Activated CD4-positive, CD25-positive, alpha-beta regulatory T cell treated with anti-CD3 and anti-CD28 coated beads, Interleukin-2, amount 50 U/mL, for 72 hours (primary cell): ENCODE measurements around the gene ASTN2.

Experiments
- DNase-seq: peaks from one replicate; pipeline ENCODE4 v3.0.0; 2021

The ASTN2 gene

DNA sequence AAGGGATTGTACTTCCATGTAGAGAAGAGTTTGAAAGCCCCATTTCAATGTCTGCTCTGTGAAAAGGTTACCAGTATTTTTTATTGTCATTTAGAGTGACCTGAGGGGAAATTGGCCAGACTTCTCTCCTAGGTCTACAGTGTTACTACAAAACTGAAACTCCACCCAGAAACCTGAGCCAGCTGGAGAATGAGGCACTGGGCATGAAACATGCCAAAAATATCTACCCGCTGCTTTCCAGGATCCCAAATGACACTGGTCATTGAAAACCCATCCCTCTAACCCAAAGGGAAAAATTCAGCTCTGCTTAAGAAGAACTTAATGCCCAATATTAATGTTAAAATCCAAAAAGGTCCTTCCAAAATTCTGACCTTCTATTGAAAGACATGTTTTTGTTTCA lies 826.9 kb downstream of the ASTN2 start:
- no peak for DNase-seq

DNA sequence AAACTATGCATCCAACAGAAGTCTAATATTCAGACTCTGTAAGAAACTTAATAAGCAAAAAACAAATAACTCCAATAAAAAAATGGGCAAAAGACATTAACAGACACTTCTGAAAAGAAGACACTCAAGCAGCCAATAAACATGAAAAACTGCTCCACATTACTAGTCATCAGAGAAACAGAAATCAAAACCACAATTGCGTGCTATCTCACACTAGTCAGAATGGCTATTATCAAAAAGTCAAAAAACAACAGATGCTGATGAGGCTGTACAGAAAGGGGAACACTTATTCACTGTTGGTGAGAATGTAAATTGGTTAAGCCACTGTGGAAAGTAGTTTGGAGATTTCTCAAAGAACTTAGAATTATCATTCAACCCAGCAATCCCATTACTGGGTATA lies 829.0 kb downstream of the ASTN2 start:
- no peak for DNase-seq

DNA sequence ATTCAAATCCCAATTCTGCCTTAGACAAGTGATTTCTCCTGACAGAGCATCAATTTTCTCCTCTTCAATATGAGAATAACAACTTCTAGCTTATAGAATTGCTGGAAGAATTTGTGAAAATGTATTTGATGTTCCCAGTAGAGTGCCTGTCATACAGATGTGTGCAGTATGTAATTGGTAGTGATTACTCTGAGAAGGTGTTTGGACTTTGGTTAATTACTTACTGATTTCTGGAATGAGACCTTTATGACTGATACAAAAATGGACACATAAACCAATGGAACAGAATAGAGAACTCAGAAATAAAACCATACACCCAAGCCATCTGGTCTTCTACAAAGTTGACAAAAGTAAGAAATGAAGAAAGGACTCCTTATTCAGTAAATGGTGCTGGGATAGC lies 829.7 kb downstream of the ASTN2 start:
- DNase-seq = no peak

DNA sequence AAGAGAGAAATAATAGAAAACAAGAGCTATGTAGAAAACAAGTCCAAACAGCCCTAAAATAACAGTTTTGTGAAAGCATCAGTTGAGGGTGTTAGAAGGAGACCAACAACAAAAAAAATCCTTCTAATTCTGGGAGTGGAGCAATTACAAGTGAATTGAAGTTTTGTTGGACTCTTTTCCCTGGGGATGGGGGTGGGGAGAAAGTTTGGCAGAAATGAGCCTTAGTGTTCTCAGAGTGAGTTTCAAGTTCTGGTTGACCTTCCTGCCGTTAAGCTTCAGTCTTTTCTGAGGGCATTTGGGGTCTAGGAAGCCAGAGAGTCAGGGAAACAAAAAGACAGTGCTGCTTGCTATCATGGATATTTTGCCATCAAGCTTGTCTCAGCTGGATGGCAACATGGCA lies 834.0 kb downstream of the ASTN2 start:
- DNase-seq = no peak

DNA sequence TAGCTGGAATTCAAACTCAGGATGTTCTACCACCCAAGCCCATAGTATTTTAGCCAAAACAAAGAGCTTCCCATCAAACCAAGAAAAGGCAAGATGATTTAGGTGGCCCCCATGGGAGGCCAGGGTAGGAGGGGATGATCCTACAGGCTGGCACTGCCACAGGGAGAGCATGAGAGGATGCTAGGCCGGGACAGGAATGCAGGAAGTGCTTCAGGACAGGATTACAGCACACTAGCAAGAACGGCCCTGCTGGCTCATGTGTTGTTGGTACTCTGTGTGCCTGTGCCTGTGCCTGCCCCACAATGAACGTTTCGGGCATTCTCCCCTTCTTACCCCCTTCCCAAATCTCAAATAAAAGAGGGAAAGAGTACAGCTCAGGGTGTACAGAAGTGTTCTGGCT lies 838.5 kb downstream of the ASTN2 start:
- no peak for DNase-seq

DNA sequence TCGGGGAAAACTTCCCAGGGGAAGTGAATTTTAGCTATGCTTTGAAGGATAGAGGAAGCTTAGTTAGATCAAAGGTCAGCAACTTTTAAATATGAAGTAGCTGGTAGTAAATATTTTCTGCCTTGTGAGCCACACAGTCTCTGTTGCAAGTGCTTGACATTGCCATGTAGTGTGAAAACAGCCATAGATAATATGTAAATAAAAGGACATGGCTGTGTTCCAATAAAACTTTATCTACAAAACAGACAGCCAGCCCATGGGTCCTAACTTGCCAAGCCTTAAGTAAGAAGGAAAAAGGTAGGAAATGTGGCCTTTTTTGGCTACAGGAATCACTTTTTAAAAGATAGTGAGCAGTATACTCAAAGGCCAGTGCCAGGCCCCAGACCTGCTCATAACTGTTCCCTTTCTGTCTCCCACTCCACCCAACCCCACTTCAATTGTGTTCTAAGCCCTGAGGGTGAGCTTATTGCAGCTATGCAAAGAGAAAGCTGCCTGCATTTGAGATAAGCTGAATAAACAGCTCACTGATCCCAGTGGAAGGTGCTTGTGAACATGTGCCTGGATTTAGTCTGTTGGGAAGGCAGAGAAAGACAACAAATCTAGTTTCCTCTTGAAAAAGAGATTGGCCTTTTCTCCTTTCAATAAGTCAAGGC lies 840.7 kb downstream of the ASTN2 start:
- no peak for DNase-seq

DNA sequence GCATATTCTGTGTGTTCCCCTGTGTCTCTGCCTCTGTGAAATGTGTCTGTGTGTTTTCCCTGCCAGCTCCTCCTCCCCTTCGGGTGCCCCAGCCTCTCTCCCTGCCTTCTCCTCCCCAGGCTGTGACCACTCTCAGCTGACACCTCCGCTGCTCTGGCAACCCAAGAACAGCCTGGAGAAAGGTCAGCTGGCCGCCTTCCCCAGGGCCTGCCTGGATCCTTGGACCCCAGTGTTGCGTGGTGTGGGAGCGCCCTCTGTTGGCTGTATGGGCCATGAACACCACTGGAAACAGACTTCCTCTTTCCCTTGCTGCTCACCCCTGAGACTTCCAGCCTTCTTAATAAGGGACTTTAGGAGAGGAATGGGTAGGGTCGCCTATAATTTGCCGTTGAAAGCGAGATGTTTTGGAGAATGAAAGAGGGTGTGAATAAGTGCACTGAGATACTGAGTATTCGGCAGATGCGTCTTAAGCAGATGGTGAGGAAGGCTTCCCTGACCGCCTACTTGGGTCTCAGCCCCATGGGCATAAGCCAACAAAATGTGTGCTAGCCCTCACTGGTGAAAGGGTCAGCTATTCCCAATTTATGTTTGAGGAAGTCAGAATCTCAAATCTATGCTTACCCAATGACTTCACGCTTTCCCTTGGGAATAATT lies 842.6 kb downstream of the ASTN2 start:
- no peak for DNase-seq

DNA sequence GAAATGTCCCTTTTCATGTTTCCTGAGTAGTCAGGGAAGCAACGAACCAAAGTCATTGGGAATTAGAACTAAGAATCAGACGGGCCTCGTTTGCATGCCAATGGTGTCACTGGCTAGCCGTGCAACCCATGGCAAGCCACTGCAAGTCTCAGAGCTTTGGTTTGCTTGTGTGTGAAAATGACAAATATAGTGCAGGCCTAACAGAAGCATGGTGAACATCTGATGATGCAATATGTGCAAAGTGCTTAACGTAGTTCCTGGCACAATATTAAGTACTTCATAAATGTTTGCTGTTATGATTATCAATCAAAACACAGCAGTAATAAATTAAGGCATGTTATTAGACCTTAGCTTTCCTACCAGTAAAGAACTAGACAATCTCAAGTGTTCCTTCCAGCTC lies 845.7 kb downstream of the ASTN2 start:
- no peak for DNase-seq

DNA sequence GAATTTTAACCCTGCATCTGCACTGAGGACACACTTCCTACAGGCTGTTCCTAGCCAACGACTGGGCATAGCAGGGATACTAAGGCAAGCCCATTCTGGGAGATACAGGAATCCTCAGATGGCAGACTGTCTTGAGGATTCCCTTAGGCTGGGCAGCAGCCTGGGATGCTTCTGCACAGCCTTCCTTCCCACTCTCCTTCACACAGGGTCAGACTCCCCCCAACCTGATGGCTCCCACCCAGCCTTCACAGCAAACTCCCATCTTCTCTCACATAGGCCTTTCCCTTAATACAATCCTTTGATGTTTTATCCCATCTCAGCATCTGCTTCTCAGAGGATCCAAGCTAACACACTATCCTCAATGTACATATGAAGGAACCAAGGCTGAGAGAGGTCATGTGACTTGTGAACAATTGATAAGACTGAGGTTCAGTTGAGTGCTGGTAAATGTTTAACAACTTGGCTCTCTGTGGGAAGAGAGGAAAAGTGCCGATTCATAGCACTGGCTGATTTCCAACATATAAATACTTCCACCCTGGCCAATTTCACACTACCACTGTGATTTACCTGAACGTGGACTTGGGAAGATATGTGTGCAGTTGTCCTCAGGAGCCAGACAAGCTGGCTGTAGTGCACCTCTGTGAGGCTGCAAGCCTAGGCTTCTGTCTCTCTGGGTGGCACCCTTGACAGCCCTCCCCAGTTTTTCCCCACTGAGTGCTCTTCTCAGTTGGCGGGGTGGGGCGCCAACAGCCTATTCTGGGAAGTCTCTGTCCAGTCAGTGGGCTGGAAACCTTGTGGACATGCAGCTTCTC lies 848.0 kb downstream of the ASTN2 start:
- DNase-seq = no peak

DNA sequence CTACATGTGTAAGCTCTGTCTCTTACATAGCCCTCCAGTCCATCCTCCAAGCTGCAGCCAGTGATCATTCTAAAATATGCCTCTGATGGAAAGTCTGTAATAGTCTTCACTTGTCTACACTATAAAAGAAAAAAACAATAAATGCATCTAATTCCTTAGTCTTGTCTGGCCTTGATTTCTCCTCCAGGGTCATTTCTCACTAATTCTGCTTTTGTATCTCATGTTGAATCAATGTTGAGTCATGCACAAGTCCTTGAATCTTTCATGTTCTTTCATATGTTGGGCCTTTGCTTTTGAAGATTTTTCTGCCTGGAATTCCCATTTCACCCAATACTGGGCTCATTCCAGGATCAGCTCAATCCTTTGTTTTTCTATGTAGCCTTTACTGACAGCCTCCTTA lies 848.9 kb downstream of the ASTN2 start:
- DNase-seq = no peak

DNA sequence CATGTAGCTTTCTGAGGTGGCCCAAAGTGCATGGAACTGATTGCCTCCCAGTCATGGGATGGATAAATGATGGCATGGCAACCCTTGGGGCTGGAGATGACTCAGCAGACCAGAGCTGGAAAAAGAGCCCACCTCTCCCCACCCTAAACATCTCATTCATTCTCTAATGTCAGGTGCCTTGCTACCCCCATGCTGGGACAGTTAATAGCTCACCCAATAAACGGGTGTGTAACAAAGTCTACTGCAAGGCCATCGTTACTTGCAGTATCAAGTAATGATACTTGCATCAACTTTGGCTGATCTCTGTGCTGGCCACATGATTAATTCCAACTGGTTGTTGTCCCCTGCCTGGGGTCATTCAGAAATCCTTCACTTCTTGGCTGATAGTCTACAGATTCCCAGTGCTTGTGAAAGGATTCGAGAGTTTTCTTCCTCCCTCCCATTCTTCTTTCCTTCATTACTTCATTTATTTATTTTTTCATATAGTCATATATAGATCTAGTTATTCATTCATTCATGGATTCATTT lies 850.5 kb downstream of the ASTN2 start:
- no peak for DNase-seq

DNA sequence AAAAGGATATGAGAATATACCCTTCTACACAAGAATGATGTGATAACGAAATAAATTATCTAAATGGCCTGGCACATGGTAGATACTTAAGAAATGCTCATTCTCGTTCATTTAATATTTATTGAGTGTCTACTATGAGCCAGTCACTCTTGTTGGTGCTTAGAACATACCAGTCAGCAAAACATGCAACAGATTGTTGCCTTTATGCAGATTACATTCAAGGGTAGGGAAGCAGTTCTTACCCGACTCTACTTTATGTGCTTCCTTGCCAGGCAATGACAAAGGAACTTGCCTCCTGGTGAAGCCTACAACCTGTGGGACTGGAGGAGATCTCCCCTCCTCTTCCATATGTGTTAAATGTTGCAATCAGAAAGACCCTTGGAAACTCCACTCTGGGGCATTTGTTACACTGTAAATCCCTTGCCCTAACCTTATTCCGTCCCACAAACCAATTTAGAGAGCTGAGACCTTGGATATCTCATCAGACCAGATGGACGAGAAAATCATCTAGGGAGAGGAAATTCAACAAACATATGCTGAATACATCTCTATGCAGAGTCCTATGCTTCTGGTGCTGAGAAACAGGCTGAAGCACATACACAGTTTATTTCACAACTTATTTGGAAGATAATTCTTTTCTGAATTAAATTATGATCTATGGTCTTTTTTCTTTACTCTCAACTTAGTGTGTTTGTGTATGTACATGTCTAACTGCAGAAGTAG lies 855.9 kb downstream of the ASTN2 start:
- no peak for DNase-seq

DNA sequence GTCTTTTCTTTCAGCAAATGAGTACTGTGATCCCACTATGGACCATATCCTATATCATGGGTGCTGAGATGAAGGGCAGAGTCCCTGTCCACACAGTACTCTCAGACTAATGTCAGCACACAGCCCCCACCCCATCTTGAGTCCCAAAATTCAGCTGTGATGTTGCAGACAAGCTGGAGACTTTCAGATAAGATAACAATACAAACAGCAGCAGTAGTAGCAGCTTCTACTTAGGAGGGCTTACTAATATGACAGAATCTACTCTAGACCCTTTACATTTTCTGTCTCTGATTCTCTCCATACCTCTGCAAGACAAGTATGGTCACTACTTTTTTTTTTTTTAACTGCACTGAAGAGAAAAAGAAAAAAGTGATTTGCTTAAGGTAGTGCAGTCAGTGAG lies 856.8 kb downstream of the ASTN2 start:
- no peak for DNase-seq

DNA sequence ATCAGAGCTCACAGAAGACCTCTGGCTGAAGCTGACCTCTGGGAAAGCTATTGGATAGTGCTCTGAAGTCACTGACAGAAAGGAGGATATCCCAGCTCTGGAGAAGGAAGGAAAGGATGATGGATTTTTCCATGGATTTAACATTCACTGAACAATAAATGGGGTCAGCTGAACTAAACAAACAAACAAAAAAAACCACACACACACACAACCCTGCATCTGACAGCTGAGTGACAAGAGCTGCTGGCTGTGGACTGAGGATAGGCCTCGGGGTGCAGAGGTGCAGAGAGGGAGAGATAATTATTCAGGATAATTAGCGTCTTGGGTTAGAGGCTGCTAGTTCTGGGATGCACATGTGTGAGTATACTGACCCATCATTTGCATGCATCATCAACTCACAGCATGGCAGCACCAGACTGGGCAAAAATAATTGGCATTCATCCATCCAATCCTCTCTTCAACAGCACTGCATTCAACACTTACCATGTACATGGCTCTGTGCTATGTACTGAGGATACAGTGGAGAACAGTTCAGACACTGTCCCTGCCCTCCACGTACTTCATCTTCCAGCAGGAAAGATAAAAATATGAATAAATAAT lies 859.2 kb downstream of the ASTN2 start:
- DNase-seq = no peak

DNA sequence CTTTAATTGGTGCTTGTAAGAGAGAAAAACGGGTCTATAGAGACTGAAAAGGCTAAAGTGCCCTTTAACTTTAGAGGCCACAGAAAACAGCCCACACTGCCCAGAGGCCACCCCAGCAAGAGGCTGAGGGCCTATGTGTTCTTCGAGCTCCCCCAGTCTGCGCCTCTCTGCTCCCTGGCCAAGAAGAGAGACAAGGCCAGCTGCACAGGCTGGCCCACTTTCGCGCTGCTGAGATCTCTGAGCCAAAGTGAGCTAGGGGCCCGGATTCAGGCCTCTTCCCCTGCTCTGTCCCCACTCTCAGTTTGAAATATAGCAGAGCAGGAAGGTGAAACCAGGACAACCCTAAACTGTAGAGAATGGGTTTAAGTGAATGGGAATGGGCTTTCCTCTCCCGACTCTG lies 859.7 kb downstream of the ASTN2 start:
- DNase-seq = no peak

DNA sequence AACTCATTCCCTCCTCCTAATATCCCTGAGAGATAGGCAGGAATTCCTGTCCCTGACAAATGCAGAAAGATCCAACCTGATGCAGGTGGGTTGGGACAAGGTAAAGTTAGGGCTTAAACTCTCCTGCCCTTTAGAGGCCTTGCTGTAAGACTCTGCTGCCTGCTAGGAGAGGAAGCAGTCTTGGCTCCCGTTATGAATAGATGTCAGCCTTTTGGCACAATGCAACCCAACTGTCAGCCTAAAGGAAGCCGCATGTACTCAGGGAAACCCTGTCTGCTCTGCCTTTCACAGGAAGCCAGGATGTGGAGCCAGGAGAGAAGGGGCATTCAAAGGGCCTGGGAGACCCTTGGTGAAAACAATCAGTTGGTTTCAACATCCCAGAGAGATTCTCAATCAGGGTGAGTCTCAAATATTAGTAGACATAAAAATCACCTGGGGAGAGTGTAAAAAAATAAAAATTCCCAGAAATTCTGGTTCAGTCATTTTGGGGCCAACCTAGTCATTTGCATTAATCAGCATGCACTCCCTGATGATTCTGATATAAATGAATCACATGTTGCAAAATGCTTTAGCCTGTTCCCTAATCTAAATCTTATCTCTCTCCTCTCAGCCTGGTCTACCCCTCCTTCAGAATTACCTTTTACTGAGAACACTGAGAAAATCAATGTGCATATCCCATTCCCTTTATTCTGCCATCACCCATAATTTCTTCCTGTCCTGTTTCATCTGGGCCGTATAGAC lies 864.0 kb downstream of the ASTN2 start:
- no peak for DNase-seq

DNA sequence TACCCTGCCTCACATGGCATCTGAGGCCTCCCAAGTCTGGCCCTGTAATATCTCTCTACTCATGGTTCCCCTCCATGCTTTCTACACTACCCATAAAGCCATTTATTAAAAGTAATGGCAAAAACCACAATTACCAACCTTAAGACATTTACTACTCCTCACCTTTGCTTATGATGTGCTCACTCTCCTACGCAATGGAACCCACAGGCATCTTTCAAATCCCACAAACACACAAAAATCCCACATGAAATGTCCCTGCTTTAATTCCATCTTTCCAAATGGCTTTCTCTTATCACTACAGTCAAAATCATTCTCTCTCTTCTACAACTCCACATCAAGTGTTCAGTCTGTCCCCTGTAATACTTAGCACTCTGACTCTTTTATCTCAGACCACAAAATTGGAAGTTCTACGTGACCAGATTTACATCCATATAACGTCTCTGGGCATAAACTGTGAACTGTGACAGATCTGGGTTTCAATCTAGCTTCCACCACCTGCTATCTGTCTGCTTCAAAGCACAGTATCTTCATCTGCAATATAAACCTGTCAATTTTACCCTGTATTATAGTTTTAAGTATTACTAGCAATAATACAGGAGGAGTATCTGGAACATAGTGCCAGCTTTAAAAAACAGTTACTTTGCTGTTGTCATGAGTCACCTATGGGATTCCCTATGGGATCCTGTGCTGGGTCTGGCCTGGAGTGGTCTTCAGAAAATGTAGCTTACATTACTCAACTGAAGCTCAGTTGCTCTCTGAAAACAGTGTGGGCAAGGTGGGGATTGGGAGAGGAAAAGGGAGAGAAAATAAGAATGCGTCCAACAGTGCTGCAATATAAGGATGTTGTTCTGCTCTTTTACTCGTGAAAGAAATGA lies 864.8 kb downstream of the ASTN2 start:
- no peak for DNase-seq

DNA sequence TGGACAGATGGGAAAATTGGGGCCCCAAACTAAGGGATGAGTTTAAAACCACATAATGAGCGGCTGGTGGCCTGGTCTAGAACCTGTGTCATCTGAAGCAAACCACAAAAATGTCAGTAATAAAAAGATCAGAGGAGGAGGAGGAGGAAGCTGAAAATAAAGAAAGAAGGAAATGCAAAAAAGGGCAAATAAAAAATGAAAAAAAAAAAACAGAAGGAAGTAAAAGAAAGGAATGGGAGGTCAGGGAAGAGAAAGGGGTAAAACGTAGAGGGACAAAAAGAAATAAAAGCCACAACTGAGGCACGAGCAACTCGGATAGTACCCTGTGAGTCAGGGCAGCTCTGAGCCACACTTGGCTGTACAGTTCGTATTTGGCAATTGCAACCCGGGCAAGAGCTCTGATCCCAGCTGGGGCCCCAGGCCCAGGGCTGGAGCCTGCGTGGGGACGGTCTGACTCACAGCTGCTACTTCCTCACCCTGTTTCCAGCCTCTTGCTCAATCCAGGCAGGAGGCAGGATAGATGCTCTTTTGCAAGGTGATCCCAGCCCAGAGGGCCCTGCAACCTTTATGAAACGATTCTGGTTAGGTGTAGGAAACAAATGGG lies 865.7 kb downstream of the ASTN2 start:
- DNase-seq = no peak

DNA sequence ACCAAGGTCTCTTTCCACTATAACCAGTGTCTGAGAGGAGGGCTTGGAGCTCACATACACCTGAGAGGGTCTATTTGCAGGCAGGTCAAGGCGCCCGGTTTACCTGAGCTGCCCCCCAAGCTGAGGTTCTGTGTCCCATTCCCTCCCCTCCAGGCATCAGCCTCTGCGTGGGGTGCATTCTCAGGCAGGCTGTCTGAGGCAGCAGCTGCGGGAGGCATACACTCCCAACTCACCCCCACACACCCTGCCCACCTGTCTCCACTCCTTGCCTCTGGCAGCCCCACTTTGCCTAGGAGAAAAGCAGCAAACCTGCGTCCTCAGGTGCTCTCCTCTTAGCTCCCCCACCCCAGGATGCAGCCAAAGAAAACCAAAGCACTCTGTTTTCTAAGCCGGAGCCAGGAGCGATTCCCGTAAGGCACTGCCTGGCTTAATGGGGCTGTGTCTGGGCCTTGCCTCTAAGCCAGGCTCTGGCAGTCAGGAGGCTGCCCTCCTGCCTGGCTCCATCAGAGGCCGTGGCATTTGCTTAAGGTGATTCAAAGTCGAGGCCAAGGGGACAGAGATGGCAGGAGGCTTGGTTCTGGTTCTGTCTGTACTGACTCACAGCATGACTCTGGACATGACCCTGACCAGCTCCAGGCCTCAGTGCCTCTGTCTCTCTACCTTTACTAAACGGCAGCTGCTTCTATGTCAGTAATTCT lies 867.0 kb downstream of the ASTN2 start:
- no peak for DNase-seq
